ENCODE results near the gene CALHM4. TPM values are rescaled to one million over a fixed set of nuclear protein-coding genes. Genes with fewer than 3 reads are reported as not detected.

The CALHM4 gene
- total and polyA plus RNA-seq, 2 of the 13 experiments (the other 11 are each of a cell fraction or from before 2014, with no cell fraction given): not detected

DNA sequence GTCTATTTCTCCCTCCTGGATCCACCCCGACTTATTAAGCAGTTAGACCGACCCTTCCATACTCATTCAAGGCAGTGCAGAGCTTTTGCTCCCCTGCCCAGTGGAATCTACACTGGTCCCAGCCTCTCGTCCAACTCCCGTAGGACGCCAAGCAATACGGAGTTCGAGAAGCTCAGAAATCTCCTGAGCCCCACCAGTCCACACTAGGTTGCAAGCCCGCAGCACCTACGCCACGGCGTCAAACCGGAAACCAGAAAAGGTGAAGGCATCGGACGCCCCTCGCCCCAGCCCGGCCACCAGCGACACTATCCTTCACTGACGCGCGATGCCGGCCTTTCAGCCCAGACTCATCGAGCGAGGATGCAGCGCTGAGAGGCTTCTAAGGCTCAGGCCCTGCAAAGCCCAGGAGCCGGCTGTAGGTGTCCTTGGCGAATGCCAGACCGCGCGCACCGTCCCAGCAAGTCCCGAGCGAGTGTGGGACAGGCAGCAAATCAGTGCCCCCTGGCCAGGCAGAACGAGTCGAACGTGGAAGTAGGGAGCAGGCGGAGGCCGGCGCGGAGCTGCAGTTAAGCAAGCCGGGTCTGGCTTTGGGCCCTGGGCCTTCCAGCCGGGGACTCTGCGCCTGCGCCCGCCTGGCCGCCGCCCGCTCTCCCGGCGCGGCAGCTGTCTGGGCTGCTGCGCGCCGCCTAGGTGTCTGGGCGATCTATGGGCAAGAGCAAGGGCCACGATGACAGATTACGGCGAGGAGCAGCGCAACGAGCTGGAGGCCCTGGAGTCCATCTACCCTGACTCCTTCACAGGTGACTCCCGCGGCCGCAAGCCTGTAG is 17.5 kb downstream of the CALHM4 start, which contains the start of gene RWDD1 (continued):
- TF ChIP-seq, protein P1, sequence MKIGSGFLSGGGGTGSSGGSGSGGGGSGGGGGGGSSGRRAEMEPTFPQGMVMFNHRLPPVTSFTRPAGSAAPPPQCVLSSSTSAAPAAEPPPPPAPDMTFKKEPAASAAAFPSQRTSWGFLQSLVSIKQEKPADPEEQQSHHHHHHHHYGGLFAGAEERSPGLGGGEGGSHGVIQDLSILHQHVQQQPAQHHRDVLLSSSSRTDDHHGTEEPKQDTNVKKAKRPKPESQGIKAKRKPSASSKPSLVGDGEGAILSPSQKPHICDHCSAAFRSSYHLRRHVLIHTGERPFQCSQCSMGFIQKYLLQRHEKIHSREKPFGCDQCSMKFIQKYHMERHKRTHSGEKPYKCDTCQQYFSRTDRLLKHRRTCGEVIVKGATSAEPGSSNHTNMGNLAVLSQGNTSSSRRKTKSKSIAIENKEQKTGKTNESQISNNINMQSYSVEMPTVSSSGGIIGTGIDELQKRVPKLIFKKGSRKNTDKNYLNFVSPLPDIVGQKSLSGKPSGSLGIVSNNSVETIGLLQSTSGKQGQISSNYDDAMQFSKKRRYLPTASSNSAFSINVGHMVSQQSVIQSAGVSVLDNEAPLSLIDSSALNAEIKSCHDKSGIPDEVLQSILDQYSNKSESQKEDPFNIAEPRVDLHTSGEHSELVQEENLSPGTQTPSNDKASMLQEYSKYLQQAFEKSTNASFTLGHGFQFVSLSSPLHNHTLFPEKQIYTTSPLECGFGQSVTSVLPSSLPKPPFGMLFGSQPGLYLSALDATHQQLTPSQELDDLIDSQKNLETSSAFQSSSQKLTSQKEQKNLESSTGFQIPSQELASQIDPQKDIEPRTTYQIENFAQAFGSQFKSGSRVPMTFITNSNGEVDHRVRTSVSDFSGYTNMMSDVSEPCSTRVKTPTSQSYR (CRISPR knock-in tag; IDR thresholded peaks at IDR 0.05; ENCODE audit: borderline replicate concordance): peak; percentile 41
- TF ChIP-seq, protein P2, sequence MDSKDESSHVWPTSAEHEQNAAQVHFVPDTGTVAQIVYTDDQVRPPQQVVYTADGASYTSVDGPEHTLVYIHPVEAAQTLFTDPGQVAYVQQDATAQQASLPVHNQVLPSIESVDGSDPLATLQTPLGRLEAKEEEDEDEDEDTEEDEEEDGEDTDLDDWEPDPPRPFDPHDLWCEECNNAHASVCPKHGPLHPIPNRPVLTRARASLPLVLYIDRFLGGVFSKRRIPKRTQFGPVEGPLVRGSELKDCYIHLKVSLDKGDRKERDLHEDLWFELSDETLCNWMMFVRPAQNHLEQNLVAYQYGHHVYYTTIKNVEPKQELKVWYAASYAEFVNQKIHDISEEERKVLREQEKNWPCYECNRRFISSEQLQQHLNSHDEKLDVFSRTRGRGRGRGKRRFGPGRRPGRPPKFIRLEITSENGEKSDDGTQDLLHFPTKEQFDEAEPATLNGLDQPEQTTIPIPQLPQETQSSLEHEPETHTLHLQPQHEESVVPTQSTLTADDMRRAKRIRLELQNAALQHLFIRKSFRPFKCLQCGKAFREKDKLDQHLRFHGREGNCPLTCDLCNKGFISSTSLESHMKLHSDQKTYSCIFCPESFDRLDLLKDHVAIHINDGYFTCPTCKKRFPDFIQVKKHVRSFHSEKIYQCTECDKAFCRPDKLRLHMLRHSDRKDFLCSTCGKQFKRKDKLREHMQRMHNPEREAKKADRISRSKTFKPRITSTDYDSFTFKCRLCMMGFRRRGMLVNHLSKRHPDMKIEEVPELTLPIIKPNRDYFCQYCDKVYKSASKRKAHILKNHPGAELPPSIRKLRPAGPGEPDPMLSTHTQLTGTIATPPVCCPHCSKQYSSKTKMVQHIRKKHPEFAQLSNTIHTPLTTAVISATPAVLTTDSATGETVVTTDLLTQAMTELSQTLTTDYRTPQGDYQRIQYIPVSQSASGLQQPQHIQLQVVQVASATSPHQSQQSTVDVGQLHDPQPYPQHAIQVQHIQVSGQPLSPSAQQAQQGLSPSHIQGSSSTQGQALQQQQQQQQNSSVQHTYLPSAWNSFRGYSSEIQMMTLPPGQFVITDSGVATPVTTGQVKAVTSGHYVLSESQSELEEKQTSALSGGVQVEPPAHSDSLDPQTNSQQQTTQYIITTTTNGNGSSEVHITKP (CRISPR knock-in tag; IDR thresholded peaks at IDR 0.05; ENCODE audit: low read depth): peak; percentile 80; the same call in 1 of the 2 replicates
- TF ChIP-seq RAD51 (IDR thresholded peaks at IDR 0.05; ENCODE audit: borderline replicate concordance): no peak
- TF ChIP-seq, protein P3, sequence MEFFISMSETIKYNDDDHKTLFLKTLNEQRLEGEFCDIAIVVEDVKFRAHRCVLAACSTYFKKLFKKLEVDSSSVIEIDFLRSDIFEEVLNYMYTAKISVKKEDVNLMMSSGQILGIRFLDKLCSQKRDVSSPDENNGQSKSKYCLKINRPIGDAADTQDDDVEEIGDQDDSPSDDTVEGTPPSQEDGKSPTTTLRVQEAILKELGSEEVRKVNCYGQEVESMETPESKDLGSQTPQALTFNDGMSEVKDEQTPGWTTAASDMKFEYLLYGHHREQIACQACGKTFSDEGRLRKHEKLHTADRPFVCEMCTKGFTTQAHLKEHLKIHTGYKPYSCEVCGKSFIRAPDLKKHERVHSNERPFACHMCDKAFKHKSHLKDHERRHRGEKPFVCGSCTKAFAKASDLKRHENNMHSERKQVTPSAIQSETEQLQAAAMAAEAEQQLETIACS (CRISPR knock-in tag; IDR thresholded peaks at IDR 0.05): peak; percentile 41; the same call in 1 of the 2 replicates
- TF ChIP-seq HNF4A (CRISPR knock-in tag; IDR thresholded peaks at IDR 0.05): peak; percentile 31
- no peak for TF ChIP-seq SOX13 (IDR thresholded peaks at IDR 0.05)
- peak in 1 of 2 experiments; percentile 55; a peak in 2 of 4 replicates for TF ChIP-seq SOX13 (CRISPR knock-in tag; conservative IDR thresholded peaks at IDR 0.05 in 1 of 2, IDR thresholded peaks at IDR 0.05 in 1 of 2)
- TF ChIP-seq, protein P4, sequence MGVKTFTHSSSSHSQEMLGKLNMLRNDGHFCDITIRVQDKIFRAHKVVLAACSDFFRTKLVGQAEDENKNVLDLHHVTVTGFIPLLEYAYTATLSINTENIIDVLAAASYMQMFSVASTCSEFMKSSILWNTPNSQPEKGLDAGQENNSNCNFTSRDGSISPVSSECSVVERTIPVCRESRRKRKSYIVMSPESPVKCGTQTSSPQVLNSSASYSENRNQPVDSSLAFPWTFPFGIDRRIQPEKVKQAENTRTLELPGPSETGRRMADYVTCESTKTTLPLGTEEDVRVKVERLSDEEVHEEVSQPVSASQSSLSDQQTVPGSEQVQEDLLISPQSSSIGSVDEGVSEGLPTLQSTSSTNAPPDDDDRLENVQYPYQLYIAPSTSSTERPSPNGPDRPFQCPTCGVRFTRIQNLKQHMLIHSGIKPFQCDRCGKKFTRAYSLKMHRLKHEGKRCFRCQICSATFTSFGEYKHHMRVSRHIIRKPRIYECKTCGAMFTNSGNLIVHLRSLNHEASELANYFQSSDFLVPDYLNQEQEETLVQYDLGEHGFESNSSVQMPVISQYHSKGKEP (CRISPR knock-in tag; IDR thresholded peaks at IDR 0.05): peak; percentile 72; the same call in 1 of the 2 replicates
- peak; percentile 100 for TF ChIP-seq ZFX (CRISPR knock-in tag; IDR thresholded peaks at IDR 0.05; ENCODE audit: low read depth)
- peak; percentile 50; the same call in 1 of the 2 replicates for TF ChIP-seq SP2 (CRISPR knock-in tag; IDR thresholded peaks at IDR 0.05)
- TF ChIP-seq, protein P5, sequence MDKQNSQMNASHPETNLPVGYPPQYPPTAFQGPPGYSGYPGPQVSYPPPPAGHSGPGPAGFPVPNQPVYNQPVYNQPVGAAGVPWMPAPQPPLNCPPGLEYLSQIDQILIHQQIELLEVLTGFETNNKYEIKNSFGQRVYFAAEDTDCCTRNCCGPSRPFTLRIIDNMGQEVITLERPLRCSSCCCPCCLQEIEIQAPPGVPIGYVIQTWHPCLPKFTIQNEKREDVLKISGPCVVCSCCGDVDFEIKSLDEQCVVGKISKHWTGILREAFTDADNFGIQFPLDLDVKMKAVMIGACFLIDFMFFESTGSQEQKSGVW (CRISPR knock-in tag; IDR thresholded peaks at IDR 0.05; ENCODE audit: borderline replicate concordance): peak; percentile 6; the same call in 1 of the 2 replicates
- TF ChIP-seq ZIK1 (CRISPR knock-in tag; IDR thresholded peaks at IDR 0.05; ENCODE audit: borderline replicate concordance, low read depth): peak; percentile 89; the same call in 1 of the 2 replicates
- peak; percentile 95 for TF ChIP-seq ZNF883 (CRISPR knock-in tag; IDR thresholded peaks at IDR 0.05; ENCODE audit: not compliant biosample characterization)
- peak; percentile 78 for TF ChIP-seq CREB1 (IDR thresholded peaks at IDR 0.05)
- TF ChIP-seq CREB1 (CRISPR knock-in tag; IDR thresholded peaks at IDR 0.05): peak; percentile 84
- TF ChIP-seq RARG (CRISPR knock-in tag; IDR thresholded peaks at IDR 0.05; ENCODE audit: low read depth): 0 out of 2 replicates have a peak, but pooled peaks have one; percentile 71
